WTC11 (cell line): ENCODE results near the gene CLPTM1L.

Experiments
- ATF2 ChIP-seq: sonication (generic); formaldehyde crosslinking; IDR thresholded peaks from 2 replicates; pipeline ENCODE4 v1.8.1; 2022; ENCODE audit warnings: low read depth, missing genetic modification reagents, borderline replicate concordance
- ATF3 ChIP-seq: sonication (generic); formaldehyde crosslinking; conservative IDR thresholded peaks from 2 replicates; pipeline ENCODE4 v1.8.1; 2022; ENCODE audit warnings: mild to moderate bottlenecking, missing genetic modification reagents
- CBFB ChIP-seq: sonication (generic); formaldehyde crosslinking; IDR thresholded peaks from 2 replicates; pipeline ENCODE4 v1.8.1; 2022; ENCODE audit warnings: mild to moderate bottlenecking, low read depth, missing genetic modification reagents
- CREM ChIP-seq: sonication (generic); formaldehyde crosslinking; IDR thresholded peaks from 2 replicates; pipeline ENCODE4 v1.8.1; 2022; ENCODE audit warnings: mild to moderate bottlenecking, missing genetic modification reagents, moderate library complexity
- CTCF ChIP-seq: fragments of 200-600 bp; IDR thresholded peaks from 2 replicates; pipeline ENCODE4 v1.8.0; 2022; ENCODE audit warnings: antibody characterized with exemption
- E2F1 ChIP-seq: sonication (generic); formaldehyde crosslinking; IDR thresholded peaks from 2 replicates; pipeline ENCODE4 v1.8.0; 2022; ENCODE audit warnings: mild to moderate bottlenecking, missing genetic modification reagents
- HMGXB4 ChIP-seq: sonication (generic); formaldehyde crosslinking; IDR thresholded peaks from 2 replicates; pipeline ENCODE4 v1.8.1; 2023; ENCODE audit warnings: mild to moderate bottlenecking, moderate library complexity, missing genetic modification reagents
- RELA ChIP-seq: sonication (generic); formaldehyde crosslinking; IDR thresholded peaks from 2 replicates; pipeline ENCODE4 v1.8.1; 2022; ENCODE audit warnings: missing genetic modification reagents, mild to moderate bottlenecking, borderline replicate concordance
- SP1 ChIP-seq: sonication (generic); formaldehyde crosslinking; conservative IDR thresholded peaks from 2 replicates; pipeline ENCODE4 v1.8.1; 2022; ENCODE audit warnings: missing genetic modification reagents
- STAT6 ChIP-seq: sonication (generic); formaldehyde crosslinking; conservative IDR thresholded peaks from 2 replicates; pipeline ENCODE4 v1.8.1; 2023; ENCODE audit warnings: mild to moderate bottlenecking, low read depth, missing genetic modification reagents, moderate library complexity
- USF2 ChIP-seq: sonication (generic); formaldehyde crosslinking; IDR thresholded peaks from 2 replicates; pipeline ENCODE4 v1.8.1; 2023; ENCODE audit warnings: mild to moderate bottlenecking, missing genetic modification reagents, moderate library complexity
- ZNF317 ChIP-seq: sonication (generic); formaldehyde crosslinking; IDR thresholded peaks from 2 replicates; pipeline ENCODE4 v1.8.1; 2023; ENCODE audit warnings: low read depth, mild to moderate bottlenecking, moderate library complexity, missing genetic modification reagents, borderline replicate concordance
- ZNF512 ChIP-seq: sonication (generic); formaldehyde crosslinking; IDR thresholded peaks from 2 replicates; pipeline ENCODE4 v1.8.1; 2022; ENCODE audit warnings: missing genetic modification reagents, borderline replicate concordance
- ZSCAN18 ChIP-seq: fragments of 250-450 bp; sonication (Bioruptor Pico); IDR thresholded peaks from 2 replicates; pipeline ENCODE4 v2.1.2; 2022; ENCODE audit warnings: mild to moderate bottlenecking, moderate library complexity

GRCh38 chr5:1359031-1359645 lies 14.2 kb upstream of the CLPTM1L start:
- TF ChIP-seq STAT6 (no peak), CTCF (no peak), E2F1 (CRISPR knock-in tag) (no peak), SP1 (no peak), HMGXB4 (CRISPR knock-in tag) (no peak), USF2 (no peak), ATF3 (CRISPR knock-in tag) (no peak), ZNF512 (no peak), ZSCAN18 (CRISPR knock-in tag) (no peak), ATF2 (CRISPR knock-in tag) (no peak), ZNF317 (no peak), CBFB (CRISPR knock-in tag) (no peak), CREM (CRISPR knock-in tag) (no peak), RELA (CRISPR knock-in tag) (no peak)
